NCI-H146 treated with DMSO at 0.1 percent for 48 hours (cell line): ENCODE results near the gene MOGAT2.
"Not testable (repeated sequence)": the region's sequence is repeated elsewhere in the genome, so short reads cannot be mapped to it uniquely, and the experiment has no call there.

ENCODE experiments used
- DNase-seq: peaks from one replicate; lab custom pipeline; 2025; ENCODE audit not compliant: unreplicated experiment; lab: John Stamatoyannopoulos, UW

The MOGAT2 gene

GRCh38 chr11:75718419-75719339 lies 1.0 kb downstream of the MOGAT2 start:
- no peak for DNase-seq

DNA sequence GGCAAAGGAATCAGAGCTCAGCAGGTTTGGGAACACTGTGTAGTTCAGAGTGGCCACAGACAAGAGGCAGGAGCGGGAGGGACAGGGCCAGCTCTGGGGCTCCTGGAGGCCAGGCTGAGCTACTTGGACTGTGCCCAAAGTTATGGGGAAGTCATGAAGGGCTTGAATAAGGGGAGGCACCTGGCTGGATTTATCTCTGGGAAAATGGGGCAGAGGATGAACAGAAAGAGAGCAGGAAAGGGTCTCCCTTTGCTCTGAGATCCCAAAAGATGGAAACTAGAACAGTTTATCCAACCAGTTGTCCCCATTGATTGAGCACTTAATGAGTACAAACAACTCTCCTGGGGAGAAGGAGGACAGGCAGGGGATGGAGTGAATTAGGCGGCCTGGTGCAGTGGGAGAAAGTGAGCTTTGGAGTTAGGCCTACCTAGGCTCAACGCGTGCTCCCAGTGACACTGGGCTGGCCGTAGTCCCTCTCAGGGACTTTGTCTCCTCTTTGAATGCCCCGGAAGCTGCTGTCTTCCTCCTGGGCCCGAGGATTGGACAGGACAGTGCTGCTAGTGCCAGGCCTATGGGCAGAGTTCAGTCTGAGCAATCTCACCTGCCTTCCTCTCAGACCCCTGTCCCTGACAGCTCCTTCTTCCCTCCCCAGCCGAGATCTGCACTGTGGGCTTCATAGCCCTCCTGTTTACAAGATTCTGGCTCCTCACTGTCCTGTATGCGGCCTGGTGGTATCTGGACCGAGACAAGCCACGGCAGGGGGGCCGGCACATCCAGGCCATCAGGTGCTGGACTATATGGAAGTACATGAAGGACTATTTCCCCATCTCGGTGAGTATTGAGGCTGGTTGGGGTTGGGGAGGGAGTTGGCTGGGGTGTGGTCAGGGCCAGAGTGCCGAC lies 2.0 kb downstream of the MOGAT2 start:
- no peak for DNase-seq

DNA sequence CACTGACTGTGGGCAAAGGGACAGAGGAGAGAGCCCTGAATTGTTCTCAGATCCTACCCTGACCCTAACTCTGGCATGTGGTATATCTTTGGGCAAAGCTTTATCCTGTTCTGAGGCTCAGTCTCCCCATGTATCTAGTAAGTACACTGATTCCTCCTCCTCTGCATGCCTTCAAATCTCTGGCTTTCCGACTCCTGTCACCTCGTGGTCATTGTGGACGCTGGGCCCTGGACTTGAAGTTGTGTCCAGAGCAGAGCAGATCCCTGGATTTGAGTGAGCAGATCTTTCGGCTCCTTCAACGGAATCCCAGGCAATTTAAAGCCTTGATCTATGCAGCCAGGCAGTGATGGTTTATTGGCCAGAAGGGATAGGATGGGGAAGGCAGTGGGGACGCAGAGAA lies 3.0 kb downstream of the MOGAT2 start:
- no peak for DNase-seq

GRCh38 chr11:75721852-75722668 lies 4.4 kb downstream of the MOGAT2 start:
- DNase-seq, result no peak

- DNase-seq, result no peak
Observed at GRCh38 chr11:75722669-75723042, 5.0 kb downstream of the MOGAT2 start.

DNA sequence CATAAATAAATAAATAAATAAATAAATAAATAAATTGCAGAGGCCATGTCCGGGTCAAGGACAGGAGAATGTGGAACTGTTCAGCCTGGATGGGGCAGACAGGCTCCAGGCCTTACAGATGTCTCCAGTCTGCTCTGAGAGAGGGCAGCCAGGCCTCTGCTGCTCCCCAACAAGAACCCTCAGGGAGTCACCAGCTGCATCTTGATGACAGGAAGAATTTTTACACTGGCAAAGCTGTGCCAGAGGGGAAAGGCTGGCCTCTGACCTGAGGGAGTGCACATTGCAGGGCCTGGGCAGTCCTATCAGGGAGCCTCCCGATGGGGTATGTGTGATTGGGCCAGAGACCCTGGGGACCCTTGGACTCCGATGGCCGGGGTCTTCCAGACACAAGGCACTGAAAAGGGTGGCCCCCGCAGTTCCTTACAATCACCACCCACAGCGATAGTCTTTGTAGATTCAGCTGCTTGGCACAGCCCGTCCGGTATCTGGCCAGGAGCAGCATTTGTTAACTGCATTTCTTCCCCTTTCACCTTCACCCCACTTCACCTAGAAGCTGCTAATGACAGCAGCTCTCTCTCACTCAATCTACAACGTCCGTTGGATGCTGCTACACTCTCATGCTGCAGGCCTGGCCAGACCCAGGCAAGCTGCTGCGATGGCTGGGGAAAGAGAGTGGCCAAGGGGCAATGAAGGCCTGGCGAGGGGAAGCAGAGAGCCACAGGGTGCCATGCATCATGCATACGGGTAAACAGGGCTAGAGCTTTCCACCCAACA lies 8.1 kb downstream of the MOGAT2 start:
- DNase-seq, result no peak

DNA sequence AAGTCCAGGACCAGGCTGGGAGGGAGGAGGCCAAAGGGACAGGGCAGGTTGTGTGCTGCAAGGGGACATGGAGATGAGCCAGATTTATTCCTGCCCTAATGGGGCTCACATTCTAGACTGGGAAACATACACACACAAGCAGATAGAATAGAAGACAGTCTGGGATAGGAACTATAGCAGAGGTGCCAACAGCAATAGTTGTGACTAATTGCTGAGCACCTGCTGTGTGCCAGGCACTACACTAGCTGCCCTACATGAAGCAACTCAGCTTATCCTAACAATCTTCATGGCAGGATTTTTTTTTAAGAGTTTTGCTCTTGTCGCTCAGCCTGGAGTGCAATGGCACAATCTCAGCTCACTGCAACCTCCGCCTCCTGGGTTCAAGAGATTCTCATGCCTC lies 11.4 kb downstream of the MOGAT2 start:
- no peak for DNase-seq

- DNase-seq, result no peak
Observed at GRCh38 chr11:75731095-75731494, 13.5 kb downstream of the MOGAT2 start.

- no peak for DNase-seq
Observed at GRCh38 chr11:75733071-75733430, 15.4 kb downstream of the MOGAT2 start.

GRCh38 chr11:75733431-75734107 lies 15.9 kb downstream of the MOGAT2 start:
- DNase-seq, result no peak

DNA sequence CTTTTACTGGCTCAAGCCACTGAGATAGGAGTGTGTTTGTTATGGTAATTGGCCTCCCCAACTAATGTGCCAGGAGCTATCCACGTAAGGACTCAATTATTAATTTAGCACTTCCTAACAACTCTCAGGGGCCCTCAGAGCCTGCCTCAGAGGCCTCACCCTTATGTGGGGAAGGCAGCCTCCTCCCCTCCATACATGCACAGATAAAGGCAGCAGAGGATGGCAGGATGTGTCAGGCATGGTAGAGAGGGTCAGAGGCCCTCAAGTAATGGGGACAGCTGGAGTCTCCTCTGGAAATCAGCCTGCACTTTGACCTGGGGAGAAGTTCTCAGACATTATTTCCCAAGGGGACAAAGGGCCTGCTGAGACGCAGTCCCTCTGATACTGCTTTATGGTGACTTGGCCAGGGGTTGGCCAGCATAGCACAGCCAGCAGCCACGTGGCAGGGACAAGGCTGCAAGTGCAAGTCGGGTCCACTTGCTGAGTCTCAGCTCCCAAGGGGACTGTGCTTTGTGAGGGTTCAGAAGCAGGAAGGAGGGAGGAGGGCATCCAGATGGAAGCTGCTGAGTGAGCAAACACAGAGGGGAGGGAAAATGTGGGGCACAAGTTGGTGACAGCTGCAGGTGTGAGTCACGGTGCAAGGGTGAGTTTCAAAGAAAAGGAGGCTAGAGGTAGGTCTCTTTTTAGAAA lies 17.0 kb downstream of the MOGAT2 start:
- no peak for DNase-seq

- no peak for DNase-seq
Observed at GRCh38 chr11:75735181-75735845, 17.7 kb downstream of the MOGAT2 start.

DNA sequence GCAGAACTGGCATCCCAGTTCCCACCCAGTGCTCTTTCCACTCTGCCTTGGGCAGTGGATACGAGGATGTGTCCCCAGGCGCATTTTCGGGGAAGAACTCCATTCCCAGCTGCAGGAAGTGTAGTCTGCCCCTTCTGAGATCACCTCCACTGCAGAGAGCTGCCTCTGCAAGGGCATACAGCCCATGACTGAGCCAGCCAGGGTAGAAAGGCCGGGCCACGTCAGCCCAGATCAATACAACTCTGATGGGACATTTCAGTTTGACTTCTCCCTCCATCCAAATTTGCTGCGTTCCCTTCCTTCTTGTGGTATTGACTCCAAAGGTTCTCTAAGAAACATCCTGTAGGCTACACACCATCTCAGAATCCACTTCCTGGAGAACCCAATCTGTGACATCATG lies 19.7 kb downstream of the MOGAT2 start:
- no peak for DNase-seq

DNA sequence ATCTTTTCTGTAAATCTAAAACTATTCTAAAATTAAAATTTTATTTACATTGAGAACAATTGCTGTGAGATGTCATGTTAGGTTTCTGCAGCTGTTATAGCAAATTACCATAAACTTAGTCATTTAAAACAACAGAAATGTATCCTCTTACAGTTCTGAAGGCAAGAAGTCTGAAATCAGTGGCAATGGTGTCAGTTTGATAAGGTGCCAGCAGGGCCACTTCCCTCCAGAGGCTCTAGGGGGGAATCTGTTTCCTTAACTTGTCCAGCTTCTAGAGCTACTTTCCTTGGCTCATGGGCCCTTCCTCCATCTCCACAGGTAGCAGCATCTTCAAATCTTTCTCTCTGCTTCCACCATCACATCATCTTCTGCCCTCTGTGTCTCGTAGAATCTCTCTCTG lies 23.0 kb downstream of the MOGAT2 start:
- no peak for DNase-seq

DNA sequence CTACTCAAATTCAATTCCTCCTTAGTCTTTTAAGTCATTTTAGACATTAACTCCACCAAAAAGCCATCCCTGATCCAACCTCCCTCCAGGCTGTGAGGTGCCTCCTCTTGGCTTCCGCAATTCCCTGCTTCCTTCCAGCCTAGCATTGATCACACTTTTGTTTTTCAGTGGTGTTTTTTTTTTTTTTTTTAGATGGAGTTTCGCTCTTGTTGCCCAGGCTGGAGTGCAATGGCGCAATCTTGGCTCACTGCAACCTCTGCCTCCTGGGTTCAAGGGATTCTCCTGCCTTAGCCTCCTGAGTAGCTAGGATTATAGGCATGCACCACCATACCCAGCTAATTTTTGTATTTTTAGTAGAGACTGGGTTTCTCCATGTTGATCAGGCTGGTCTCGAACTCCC lies 25.5 kb downstream of the MOGAT2 start:
- not testable (repeated sequence) for DNase-seq

GRCh38 chr11:75743711-75744563 lies 26.3 kb downstream of the MOGAT2 start:
- DNase-seq, result no peak

DNA sequence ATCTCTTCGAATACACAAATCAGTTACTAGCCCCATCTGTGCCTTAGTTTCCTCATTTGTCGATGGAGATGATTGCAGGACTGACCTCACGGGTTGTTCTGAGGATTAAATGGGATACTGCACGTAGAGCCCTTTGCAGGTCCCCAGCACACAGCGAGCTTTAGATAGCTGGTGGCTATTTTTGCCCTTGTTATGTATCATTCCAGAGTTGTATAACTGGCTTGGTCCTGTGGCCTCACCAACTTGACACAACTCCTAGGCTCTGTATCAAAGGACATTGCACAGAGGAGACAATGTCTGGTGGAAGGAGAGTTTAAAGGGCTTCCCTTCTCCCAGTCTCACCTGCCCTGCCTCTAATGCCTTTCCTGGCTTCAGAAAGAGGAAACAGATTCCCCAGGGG lies 28.2 kb downstream of the MOGAT2 start:
- DNase-seq, result no peak

DNA sequence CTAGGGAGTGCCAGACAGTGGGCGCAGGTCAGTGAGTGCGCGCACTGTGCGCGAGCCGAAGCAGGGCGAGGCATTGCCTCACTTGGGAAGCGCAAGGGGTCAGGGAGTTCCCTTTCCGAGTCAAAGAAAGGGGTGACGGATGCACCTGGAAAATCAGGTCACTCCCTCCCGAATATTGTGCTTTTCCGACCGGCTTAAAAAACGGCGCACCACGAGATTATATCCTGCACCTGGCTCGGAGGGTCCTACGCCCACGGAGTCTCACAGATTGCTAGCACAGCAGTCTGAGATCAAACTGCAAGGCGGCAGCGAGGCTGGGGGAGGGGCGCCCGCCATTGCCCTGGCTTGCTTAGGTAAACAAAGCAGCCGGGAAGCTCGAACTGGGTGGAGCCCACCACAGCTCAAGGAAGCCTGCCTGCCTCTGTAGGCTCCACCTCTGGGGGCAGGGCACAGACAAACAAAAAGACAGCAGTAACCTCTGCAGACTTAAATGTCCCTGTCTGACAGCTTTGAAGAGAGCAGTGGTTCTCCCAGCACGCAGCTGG lies 31.2 kb downstream of the MOGAT2 start:
- not testable (repeated sequence) for DNase-seq
